Panc1 (cell line): ENCODE data around the gene TP53RK. TPM values are rescaled to one million over a fixed set of nuclear protein-coding genes. Genes with fewer than 3 reads are reported as not detected.

ENCODE experiments used
- ATAC-seq: fragments of 200-7000 bp; cut with Tn5 transposase; 2 replicates; pipeline ENCODE4 v1.9.1; 2020; ENCODE audit warnings: mild to moderate bottlenecking, moderate library complexity
- BruUV-seq: library from RNA; stranded (reverse); fragments of 400-500 nt; replicated peaks from 2 replicates; lab custom pipeline; 2021; lab: Mats Ljungman, UMichigan
- CTCF ChIA-PET: fragments of 300-600 bp; sonication (Branson Sonifier 250); formaldehyde crosslinking; loops from one replicate; lab custom pipeline; 2022; ENCODE audit warnings: antibody characterized with exemption; lab: Charles Lee
- POLR2A ChIA-PET: fragments of 300-600 bp; sonication (Branson Sonifier 250); formaldehyde crosslinking; loops from one replicate; lab custom pipeline; 2022; ENCODE audit warnings: antibody characterized with exemption; lab: Charles Lee
- DNase-seq: peaks from one replicate; pipeline ENCODE4 v3.0.0-alpha.2; 2010; ENCODE audit warnings: low read depth, low spot score
- H3K27ac ChIP-seq: 2 replicates; pipeline ENCODE4 v1.5.1; 2011; ENCODE audit warnings: mild to moderate bottlenecking, low read length, inconsistent platforms
- H3K27me3 ChIP-seq: fragments of 200-500 bp; sonication (Bioruptor generic); 2 replicates; pipeline ENCODE4 v1.6.0; 2014; ENCODE audit warnings: low read length, inconsistent platforms; ENCODE audit not compliant: control insufficient read depth, insufficient read depth
- H3K36me3 ChIP-seq: fragments of 200-500 bp; sonication (Bioruptor generic); 2 replicates; pipeline ENCODE4 v1.5.1; 2014; ENCODE audit warnings: inconsistent platforms, mild to moderate bottlenecking, low read length, moderate library complexity; ENCODE audit not compliant: control insufficient read depth, insufficient read depth
- H3K4me1 ChIP-seq: 2 replicates; pipeline ENCODE4 v1.5.1; 2011; ENCODE audit warnings: inconsistent platforms, mild to moderate bottlenecking, low read length, moderate library complexity; ENCODE audit not compliant: control insufficient read depth, insufficient read depth
- H3K4me3 ChIP-seq, 2 experiments: 2 replicates each; pipeline ENCODE4 v1.5.1; 2011 to 2012; ENCODE audit warnings: low read depth in 2 of 2, low read length in 2 of 2, mild to moderate bottlenecking in 2 of 2, inconsistent platforms in 1 of 2, moderate library complexity in 1 of 2
- H3K9me3 ChIP-seq: fragments of 200-500 bp; sonication (Bioruptor generic); 2 replicates; pipeline ENCODE4 v1.5.1; 2014; ENCODE audit warnings: low read depth, mild to moderate bottlenecking, inconsistent platforms, low read length, moderate library complexity; ENCODE audit not compliant: control insufficient read depth, insufficient read depth
- CTCF ChIP-seq: fragments of 450-650 bp; IDR thresholded peaks from 2 replicates; pipeline ENCODE4 v1.5.1; 2017; ENCODE audit warnings: mild to moderate bottlenecking
- POLR2AphosphoS5 ChIP-seq: IDR thresholded peaks from 2 replicates; pipeline ENCODE4 v1.6.1; 2012; ENCODE audit warnings: mild to moderate bottlenecking, low read depth, low read length, moderate library complexity
- SIN3A ChIP-seq: IDR thresholded peaks from 2 replicates; pipeline ENCODE4 v1.6.1; 2012; ENCODE audit warnings: low read depth, mild to moderate bottlenecking, low read length, moderate library complexity, borderline replicate concordance; ENCODE audit not compliant: insufficient read depth
- TCF7L2 ChIP-seq: IDR thresholded peaks from 2 replicates; pipeline ENCODE4 v1.6.1; 2011; ENCODE audit warnings: mild to moderate bottlenecking, low read depth, low read length, inconsistent platforms
- in situ Hi-C: cut with HindIII; loops from 2 replicates; pipeline ENCODE4 v1.10.0; 2016; ENCODE audit warnings: low sequenced_read_pairs, low pct_unique_long_range_greater_than_20kb
- intact Hi-C: fragments of 100-400 bp; cut with micrococcal nuclease; formaldehyde crosslinking; loops from one replicate; pipeline ENCODE4 v1.10.0; 2022; ENCODE audit not compliant: unreplicated experiment
- total RNA-seq: library from RNA; stranded (reverse); gene quantifications from one replicate; pipeline ENCODE4 v1.2.1, GENCODE V29; 2021; ENCODE audit not compliant: unreplicated experiment
- TF ChIP-seq, protein P1 (sequence below), 2 experiments: IDR thresholded peaks; 2 replicates each; pipeline ENCODE4 v1.6.1; 2011 to 2012; ENCODE audit warnings: low read depth in 2 of 2, control low read depth in 1 of 2, low read length in 1 of 2, mild to moderate bottlenecking in 1 of 2, moderate library complexity in 1 of 2; ENCODE audit not compliant: insufficient read depth in 1 of 2

The TP53RK gene
- total RNA-seq, 1 experiment from 2014 or later, result 13.7 TPM

GRCh38 chr20:46646122-46646521 is 43.1 kb downstream of the TP53RK start:
- TF ChIP-seq TCF7L2 (no peak), SIN3A (no peak), CTCF (no peak), POLR2AphosphoS5 (no peak)
- TF ChIP-seq, protein P1, sequence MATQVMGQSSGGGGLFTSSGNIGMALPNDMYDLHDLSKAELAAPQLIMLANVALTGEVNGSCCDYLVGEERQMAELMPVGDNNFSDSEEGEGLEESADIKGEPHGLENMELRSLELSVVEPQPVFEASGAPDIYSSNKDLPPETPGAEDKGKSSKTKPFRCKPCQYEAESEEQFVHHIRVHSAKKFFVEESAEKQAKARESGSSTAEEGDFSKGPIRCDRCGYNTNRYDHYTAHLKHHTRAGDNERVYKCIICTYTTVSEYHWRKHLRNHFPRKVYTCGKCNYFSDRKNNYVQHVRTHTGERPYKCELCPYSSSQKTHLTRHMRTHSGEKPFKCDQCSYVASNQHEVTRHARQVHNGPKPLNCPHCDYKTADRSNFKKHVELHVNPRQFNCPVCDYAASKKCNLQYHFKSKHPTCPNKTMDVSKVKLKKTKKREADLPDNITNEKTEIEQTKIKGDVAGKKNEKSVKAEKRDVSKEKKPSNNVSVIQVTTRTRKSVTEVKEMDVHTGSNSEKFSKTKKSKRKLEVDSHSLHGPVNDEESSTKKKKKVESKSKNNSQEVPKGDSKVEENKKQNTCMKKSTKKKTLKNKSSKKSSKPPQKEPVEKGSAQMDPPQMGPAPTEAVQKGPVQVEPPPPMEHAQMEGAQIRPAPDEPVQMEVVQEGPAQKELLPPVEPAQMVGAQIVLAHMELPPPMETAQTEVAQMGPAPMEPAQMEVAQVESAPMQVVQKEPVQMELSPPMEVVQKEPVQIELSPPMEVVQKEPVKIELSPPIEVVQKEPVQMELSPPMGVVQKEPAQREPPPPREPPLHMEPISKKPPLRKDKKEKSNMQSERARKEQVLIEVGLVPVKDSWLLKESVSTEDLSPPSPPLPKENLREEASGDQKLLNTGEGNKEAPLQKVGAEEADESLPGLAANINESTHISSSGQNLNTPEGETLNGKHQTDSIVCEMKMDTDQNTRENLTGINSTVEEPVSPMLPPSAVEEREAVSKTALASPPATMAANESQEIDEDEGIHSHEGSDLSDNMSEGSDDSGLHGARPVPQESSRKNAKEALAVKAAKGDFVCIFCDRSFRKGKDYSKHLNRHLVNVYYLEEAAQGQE (IDR thresholded peaks at IDR 0.05; ENCODE audit: insufficient read depth in 1 of 2, low read depth in 2 of 2, low read length in 1 of 2), result no peak
- DNase-seq (no peak), ATAC-seq (no peak)
- Histone ChIP-seq H3K4me3 (no peak overlapping the region), H3K4me1 (no peaks in the 10 kb centered on the region), H3K36me3 (no peaks in the 10 kb centered on the region), H3K27ac (no peak overlapping the region), H3K9me3 (no peaks in the 10 kb centered on the region), H3K27me3 (peaks cover 27% of the 10 kb centered on the region)
- BruUV-seq, result no TSS peak
- ChIA-PET CTCF (no interaction called here), POLR2A (no interaction called here)
- in situ Hi-C loops, result no loop called here
- intact Hi-C loops, result no loop called here

- Histone ChIP-seq H3K27me3 (peaks cover 16% of the 10 kb centered on the region), H3K36me3 (no peaks in the 10 kb centered on the region), H3K9me3 (no peaks in the 10 kb centered on the region), H3K4me1 (no peaks in the 10 kb centered on the region), H3K4me3 (no peak overlapping the region), H3K27ac (no peak overlapping the region)
- CTCF ChIA-PET, result no interaction called here
- POLR2A ChIA-PET, result no interaction called here
- intact Hi-C loops, result no loop called here
- in situ Hi-C loops, result no loop called here
- DNase-seq (no peak), ATAC-seq (no peak)
- no peak for TF ChIP-seq TCF7L2
- no peak for TF ChIP-seq SIN3A
- TF ChIP-seq, protein P1 (IDR thresholded peaks at IDR 0.05; ENCODE audit: insufficient read depth in 1 of 2, low read depth in 2 of 2, low read length in 1 of 2), result no peak
- no peak for TF ChIP-seq POLR2AphosphoS5
- TF ChIP-seq CTCF, result no peak
- no TSS peak for BruUV-seq
Observed at GRCh38 chr20:46644733-46645132, 44.5 kb downstream of the TP53RK start.
